NT2/D1 (cell line): Measurements from ENCODE around the gene TMEM184A.

Source experiments
- DNase-seq: peaks from one replicate; pipeline ENCODE4 v3.0.0-alpha.2; 2011; ENCODE audit warnings: low read depth, low spot score
- H3K27me3 ChIP-seq: 2 replicates; pipeline ENCODE4 v1.6.0; 2011; ENCODE audit warnings: mild to moderate bottlenecking; ENCODE audit not compliant: insufficient read length, insufficient read depth
- H3K36me3 ChIP-seq: 2 replicates; pipeline ENCODE4 v1.6.1; 2011; ENCODE audit warnings: mild to moderate bottlenecking, low read length, mixed read lengths; ENCODE audit not compliant: insufficient read depth, insufficient read length
- H3K4me1 ChIP-seq: 2 replicates; pipeline ENCODE4 v1.5.1; 2011; ENCODE audit not compliant: insufficient read depth, insufficient read length
- H3K4me3 ChIP-seq: 2 replicates; pipeline ENCODE4 v1.5.1; 2011; ENCODE audit warnings: low read depth; ENCODE audit not compliant: insufficient read length
- H3K9ac ChIP-seq: 2 replicates; pipeline ENCODE4 v1.6.0; 2011; ENCODE audit warnings: low read depth; ENCODE audit not compliant: insufficient read length
- H3K9me3 ChIP-seq: 2 replicates; pipeline ENCODE4 v1.5.1; 2011; ENCODE audit warnings: mild to moderate bottlenecking, low read length; ENCODE audit not compliant: insufficient read depth
- SUZ12 ChIP-seq: IDR thresholded peaks from 2 replicates; pipeline ENCODE4 v1.6.1; 2011; ENCODE audit not compliant: insufficient read length, insufficient read depth; ENCODE audit errors: extremely low read depth
- YY1 ChIP-seq: IDR thresholded peaks from 2 replicates; pipeline ENCODE4 v1.6.1; 2011; ENCODE audit not compliant: insufficient read length, insufficient read depth
- ZNF274 ChIP-seq: IDR thresholded peaks from 2 replicates; pipeline ENCODE4 v1.6.1; 2011; ENCODE audit warnings: mild to moderate bottlenecking, low read depth, low read length

The TMEM184A gene

DNA sequence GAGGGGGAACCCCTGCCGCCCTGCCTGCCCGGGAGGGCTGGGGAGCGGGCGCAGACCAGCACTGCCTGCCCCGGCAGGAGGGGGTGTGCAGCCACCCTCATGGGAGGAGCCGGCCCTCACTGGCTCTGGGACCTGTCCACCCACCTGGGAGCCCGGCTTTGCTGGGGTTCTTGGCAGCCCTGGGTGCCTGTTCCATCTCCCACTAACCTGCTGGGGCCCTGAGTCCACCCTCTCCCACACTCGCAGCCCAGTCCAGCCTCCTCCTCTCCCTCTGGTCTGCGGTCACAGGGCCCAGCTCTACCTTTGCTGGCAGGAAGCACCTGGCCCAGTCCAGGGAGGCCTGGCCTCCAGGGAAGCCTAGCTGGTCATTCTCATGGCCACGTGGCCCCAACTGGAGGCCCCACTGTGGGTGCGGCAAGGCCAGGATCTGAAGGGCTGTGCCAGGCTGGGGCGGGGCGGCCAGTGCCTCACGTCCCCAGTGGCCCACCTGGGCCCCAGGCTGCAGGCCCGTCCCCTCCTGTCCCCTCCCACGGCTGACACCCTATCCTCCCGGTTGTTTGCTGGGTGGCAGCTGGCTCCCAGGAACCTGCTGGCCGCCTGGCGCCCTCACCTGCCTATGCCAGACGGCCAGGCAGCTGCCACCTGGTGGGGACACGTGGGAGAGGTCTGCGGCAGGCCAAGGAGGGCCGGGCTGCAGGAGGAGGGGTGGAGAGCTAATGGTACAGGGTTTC lies at the start of gene TMEM184A:
Gene TMEM184A (minus strand): TSS at position 393 of the 731 bp plus-strand sequence. CDS start 721 bp downstream, outside the sequence.
- Histone ChIP-seq H3K27me3 (no peaks in the 10 kb centered on the region), H3K36me3 (no peaks in the 10 kb centered on the region), H3K4me1 (peaks cover 42% of the 10 kb centered on the region), H3K4me3 (peak within 1 kb of the TSS; percentile 27), H3K9me3 (no peaks in the 10 kb centered on the region), H3K9ac (peak within 1 kb of the TSS; percentile 38)
- DNase-seq, result peak; percentile 54
- TF ChIP-seq YY1 (no peak), SUZ12 (no peak), ZNF274 (no peak)

DNA sequence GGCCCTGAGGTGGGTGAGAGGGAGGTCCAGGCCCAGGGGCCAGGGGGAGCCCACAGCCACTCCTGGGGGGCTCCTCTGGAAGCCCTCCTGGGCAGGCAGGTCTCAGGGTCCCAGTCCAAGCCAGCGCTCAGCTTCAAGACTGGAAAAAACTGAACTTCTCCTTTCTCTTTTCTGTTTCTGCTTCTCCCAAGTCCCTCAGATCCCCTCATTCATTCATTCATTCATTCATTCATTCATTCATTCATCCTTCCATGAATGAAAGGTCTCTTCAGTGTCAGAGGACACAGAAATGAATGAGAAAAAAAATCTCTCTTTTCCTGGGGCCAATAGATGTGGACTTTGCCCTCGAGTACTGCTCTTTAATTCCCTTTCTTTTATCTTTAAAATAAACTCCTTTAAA lies 48.4 kb upstream of the TMEM184A start:
- H3K36me3 ChIP-seq, result no peaks in the 10 kb centered on the region
- TF ChIP-seq SUZ12 (no peak), YY1 (no peak), ZNF274 (no peak)
- no peaks in the 10 kb centered on the region for H3K27me3 ChIP-seq
- no peaks in the 10 kb centered on the region for H3K9me3 ChIP-seq
- H3K4me3 ChIP-seq, result no peak overlapping the region
- no peak for DNase-seq
- peaks cover 13% of the 10 kb centered on the region for H3K4me1 ChIP-seq
- no peak overlapping the region for H3K9ac ChIP-seq

DNA sequence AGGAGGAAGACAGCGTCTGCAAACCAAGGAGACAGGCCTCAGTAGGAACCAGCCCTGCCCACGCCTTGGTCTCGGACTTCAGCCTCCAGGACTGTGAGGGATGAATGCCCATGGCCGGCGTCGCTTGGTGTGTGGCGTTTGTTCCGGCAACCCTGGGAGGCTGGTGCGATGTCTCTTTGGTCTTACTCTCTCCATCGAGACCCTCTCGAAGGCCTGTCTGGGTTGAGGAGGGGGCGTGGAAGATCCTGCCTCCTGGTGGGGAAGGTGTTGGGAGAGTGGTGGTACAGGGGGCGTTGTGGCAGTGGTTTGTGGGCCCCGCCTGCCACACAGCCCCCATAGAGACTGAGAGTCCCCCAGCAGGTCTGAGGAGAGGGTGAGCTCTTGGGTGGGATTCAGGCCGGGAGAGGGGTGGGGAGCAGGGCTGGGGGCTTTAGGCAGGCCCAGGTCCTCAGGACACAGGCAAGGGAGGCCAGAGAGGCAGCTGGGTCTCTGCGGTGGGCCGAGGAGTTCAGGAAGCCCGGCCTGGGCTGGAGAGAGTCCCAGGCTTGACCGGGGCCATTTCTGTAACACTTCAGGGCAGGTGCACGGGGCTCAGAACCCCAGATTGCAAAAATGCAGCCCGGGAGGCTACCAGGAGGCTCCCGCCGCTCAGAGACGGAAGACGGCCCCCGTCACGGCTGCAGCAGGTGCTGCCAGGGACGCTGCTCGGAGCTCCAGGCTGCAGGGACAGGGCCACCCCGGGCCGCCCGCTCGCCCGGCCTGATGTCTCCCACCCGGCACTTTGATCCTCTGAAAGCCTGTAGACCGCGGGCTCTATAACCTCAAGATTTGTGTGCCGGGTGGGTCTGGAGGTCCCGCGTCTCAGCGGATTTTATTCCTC lies 47.6 kb upstream of the TMEM184A start:
- no peaks in the 10 kb centered on the region for H3K36me3 ChIP-seq
- no peaks in the 10 kb centered on the region for H3K27me3 ChIP-seq
- peaks cover 1% of the 10 kb centered on the region; the same call in 1 of the 2 replicates for H3K9me3 ChIP-seq
- no peak overlapping the region for H3K4me3 ChIP-seq
- DNase-seq, result no peak
- H3K4me1 ChIP-seq, result peaks cover 7% of the 10 kb centered on the region
- H3K9ac ChIP-seq, result no peak overlapping the region
- TF ChIP-seq YY1 (no peak), ZNF274 (no peak), SUZ12 (no peak)

DNA sequence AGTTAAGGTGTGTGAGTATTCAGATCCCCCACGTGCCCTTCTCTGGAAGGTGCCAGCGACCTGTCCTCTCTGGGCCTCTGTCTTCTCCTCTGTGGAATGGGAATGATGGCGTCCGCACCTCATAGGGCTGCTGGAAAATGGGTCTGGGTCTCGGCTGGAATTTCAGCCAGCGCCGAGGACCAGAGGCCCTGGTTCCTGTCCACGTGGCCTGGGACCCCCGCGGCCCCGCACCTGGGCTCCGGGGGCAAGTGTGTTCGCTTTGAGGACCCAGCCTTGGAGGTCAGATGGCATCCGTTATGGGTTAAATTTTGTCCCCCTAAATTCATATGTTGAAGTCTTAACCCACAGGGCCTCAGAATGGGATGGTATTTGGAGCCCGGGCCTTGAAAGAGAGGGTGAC lies 46.4 kb upstream of the TMEM184A start:
- H3K27me3 ChIP-seq, result no peaks in the 10 kb centered on the region
- H3K4me1 ChIP-seq, result peaks cover 5% of the 10 kb centered on the region
- H3K9ac ChIP-seq, result no peak overlapping the region
- H3K36me3 ChIP-seq, result no peaks in the 10 kb centered on the region
- H3K9me3 ChIP-seq, result peaks cover 4% of the 10 kb centered on the region; the same call in 1 of the 2 replicates
- no peak for TF ChIP-seq YY1
- TF ChIP-seq SUZ12, result no peak
- no peak for TF ChIP-seq ZNF274
- H3K4me3 ChIP-seq, result no peak overlapping the region
- DNase-seq, result no peak

DNA sequence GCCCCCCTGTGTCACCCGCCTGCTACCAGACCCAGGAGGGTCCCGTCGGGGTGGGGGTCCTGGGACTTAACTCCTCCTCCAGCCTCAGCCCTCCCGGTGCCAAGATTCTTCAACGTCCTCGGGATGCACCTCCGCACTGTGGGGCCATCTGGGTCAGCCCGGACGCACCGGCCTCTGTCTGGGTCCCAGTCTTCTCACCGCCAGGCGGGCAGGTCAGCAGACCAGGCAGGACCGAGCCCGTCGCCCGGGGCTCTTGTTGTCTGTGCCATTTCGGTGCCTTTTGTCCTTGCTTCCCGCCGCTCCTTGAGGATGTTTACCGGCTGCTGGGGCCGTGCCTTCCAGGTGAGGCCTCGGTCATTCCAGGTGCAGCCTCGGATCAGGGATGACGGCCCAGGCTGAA lies 46.0 kb upstream of the TMEM184A start:
- Histone ChIP-seq H3K9ac (no peak overlapping the region), H3K9me3 (peaks cover 4% of the 10 kb centered on the region; the same call in 1 of the 2 replicates), H3K4me3 (no peak overlapping the region), H3K36me3 (no peaks in the 10 kb centered on the region), H3K27me3 (no peaks in the 10 kb centered on the region), H3K4me1 (peaks cover 5% of the 10 kb centered on the region)
- DNase-seq, result no peak
- no peak for TF ChIP-seq ZNF274

DNA sequence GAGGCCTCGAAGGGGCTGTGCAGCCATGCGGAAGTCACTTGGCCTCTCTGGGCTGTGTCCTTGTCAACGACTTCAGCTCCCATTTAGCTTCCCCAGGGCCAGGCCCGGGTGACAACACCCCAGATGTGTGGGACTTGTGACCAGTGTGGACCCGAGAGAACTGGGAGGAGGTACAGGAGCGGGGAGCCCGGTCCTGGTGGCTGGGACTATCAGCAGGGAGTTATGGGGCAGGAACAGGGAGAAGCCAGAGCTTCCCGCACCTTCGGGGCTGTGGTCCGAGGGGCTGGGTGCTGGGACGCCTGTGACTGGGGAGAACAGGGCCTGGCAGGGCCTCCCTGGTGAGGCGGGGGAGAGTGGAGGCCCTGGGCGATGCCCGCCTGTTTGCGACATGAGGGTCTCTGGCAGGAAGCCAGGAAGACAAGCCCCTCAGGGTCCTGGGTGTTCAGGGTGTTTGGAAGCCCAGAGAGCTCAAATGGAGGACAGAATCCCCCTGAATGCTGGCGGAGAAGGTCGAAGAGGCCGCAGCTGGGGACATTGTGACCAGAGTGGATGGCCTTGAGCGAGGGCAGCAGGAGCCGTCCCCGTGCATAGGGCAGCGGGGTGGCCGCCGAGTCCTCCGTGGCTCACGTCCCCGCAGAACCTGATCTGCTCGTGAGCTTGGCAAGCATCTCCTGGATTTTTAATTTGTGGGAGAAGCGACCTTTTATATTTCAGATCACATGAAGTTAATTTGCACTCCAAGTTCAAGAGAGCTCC lies 43.8 kb upstream of the TMEM184A start:
- DNase-seq, result no peak
- H3K4me3 ChIP-seq, result no peak overlapping the region
- no peaks in the 10 kb centered on the region for H3K36me3 ChIP-seq
- no peak overlapping the region for H3K9ac ChIP-seq
- H3K4me1 ChIP-seq, result peaks cover 5% of the 10 kb centered on the region
- no peak for TF ChIP-seq YY1
- TF ChIP-seq ZNF274, result no peak
- peaks cover 5% of the 10 kb centered on the region for H3K27me3 ChIP-seq
- peaks cover 4% of the 10 kb centered on the region; the same call in 1 of the 2 replicates for H3K9me3 ChIP-seq
